Measurements from ENCODE around the gene BEX3.
"Not testable (repeated sequence)": the region's sequence is repeated elsewhere in the genome, so short reads cannot be mapped to it uniquely, and the experiment has no call there.

Gene BEX3

DNA sequence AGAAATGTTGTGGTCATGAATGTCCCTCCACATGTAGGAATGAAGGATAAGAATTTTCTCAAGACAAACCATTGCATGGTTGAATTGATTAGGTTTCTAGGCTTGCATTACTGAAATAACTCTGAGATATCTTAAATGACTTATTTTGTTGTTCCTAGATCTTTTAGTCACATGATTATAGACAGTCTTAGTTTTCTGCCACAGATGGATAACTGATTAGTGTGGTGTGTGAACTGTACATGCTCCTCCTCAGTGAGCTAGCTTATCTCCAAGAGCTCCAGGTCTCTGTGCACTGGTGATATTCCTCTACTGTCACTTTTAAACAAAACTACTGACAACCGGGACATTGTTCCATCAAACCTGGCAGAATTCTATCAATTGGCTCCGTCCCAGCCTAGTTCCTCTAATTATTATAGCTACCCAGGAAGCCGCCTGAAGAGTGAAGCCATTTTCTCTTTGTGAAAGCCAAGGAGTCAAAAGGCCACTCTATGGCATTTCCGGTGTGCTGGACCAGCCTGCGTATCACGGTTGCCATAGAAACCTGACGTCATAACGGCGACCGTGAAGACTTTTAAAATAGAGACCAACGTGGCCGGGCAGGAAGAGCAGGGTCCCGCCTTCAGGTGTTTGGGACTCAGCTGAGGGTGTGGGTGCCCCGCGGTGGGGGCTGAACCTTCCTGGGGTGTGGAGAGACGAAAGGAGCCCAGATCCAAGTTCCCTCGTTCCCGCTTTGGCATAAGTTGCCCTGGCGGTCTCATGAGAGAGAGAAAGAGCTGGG, 28.1 kb downstream of the BEX3 start:
- no peaks in the 10 kb centered on the region for H3K36me3 ChIP-seq (ENCODE audit: insufficient read depth, low read length)
- TF ChIP-seq EZH2 (IDR thresholded peaks at IDR 0.05) (no peak), FOXP2 (optimal IDR thresholded peaks at IDR 0.05; ENCODE audit: control extremely low read depth, extremely low read length, insufficient read depth) (no peak), POLR2AphosphoS5 (IDR thresholded peaks at IDR 0.05; ENCODE audit: borderline replicate concordance, low read depth, low read length) (no peak)
- no peak overlapping the region for H3K9ac ChIP-seq (ENCODE audit: insufficient read length)
- H3K27ac ChIP-seq, result no peak overlapping the region
- no peak for DNase-seq (ENCODE audit: low read depth, low spot score)
- H3K9me3 ChIP-seq (ENCODE audit: low read depth, low read length), result no peaks in the 10 kb centered on the region
- no peak overlapping the region for H3K4me3 ChIP-seq

DNA sequence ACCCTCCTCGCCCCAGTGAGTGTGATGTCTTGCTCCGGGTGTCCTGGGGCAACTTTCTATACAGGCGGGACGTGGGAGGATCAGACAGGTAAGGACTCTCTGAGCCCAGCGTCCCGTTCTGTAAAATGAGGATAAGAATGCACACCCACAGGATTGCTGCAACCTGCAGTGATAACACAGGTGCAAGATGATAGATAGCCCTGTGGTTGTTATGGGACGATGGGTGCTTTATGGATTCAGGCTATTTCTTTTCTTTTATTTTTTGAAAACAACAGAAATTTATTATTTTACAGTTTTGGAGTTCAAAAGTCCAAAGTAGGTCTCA, 28.6 kb downstream of the BEX3 start:
- DNase-seq (ENCODE audit: low read depth, low spot score), result no peak
- Histone ChIP-seq H3K4me3 (no peak overlapping the region), H3K27ac (no peak overlapping the region), H3K9me3 (ENCODE audit: low read depth, low read length) (no peaks in the 10 kb centered on the region), H3K9ac (ENCODE audit: insufficient read length) (no peak overlapping the region), H3K36me3 (ENCODE audit: insufficient read depth, low read length) (no peaks in the 10 kb centered on the region)
- TF ChIP-seq EZH2 (IDR thresholded peaks at IDR 0.05) (no peak), POLR2AphosphoS5 (IDR thresholded peaks at IDR 0.05; ENCODE audit: borderline replicate concordance, low read depth, low read length) (no peak), FOXP2 (optimal IDR thresholded peaks at IDR 0.05; ENCODE audit: control extremely low read depth, extremely low read length, insufficient read depth) (no peak)

- no peak overlapping the region for H3K27ac ChIP-seq
- H3K9ac ChIP-seq (ENCODE audit: insufficient read length), result no peak overlapping the region
- H3K4me3 ChIP-seq, result no peak overlapping the region
Observed at GRCh38 chrX:103406256-103406655, 29.9 kb downstream of the BEX3 start.

GRCh38 chrX:103407776-103408175, 31.4 kb downstream of the BEX3 start:
- DNase-seq (ENCODE audit: low read depth, low spot score), result no peak
- no peaks in the 10 kb centered on the region for H3K36me3 ChIP-seq (ENCODE audit: insufficient read depth, low read length)
- H3K9me3 ChIP-seq (ENCODE audit: low read depth, low read length), result no peaks in the 10 kb centered on the region
- no peak overlapping the region for H3K9ac ChIP-seq (ENCODE audit: insufficient read length)
- H3K27ac ChIP-seq, result no peak overlapping the region
- H3K4me3 ChIP-seq, result no peak overlapping the region
- no peak for TF ChIP-seq FOXP2 (optimal IDR thresholded peaks at IDR 0.05; ENCODE audit: control extremely low read depth, extremely low read length, insufficient read depth)
- no peak for TF ChIP-seq POLR2AphosphoS5 (IDR thresholded peaks at IDR 0.05; ENCODE audit: borderline replicate concordance, low read depth, low read length)
- TF ChIP-seq EZH2 (IDR thresholded peaks at IDR 0.05), result no peak

More at GRCh38 chrX:103406256-103406655, 29.9 kb downstream of the BEX3 start:
- Histone ChIP-seq H3K36me3 (ENCODE audit: insufficient read depth, low read length) (no peaks in the 10 kb centered on the region), H3K9me3 (ENCODE audit: low read depth, low read length) (no peaks in the 10 kb centered on the region)
- no peak for DNase-seq (ENCODE audit: low read depth, low spot score)
- TF ChIP-seq EZH2 (IDR thresholded peaks at IDR 0.05), result no peak
- no peak for TF ChIP-seq POLR2AphosphoS5 (IDR thresholded peaks at IDR 0.05; ENCODE audit: borderline replicate concordance, low read depth, low read length)
- no peak for TF ChIP-seq FOXP2 (optimal IDR thresholded peaks at IDR 0.05; ENCODE audit: control extremely low read depth, extremely low read length, insufficient read depth)

GRCh38 chrX:103411721-103412120, 35.4 kb downstream of the BEX3 start:
- not testable (repeated sequence) for DNase-seq (ENCODE audit: low read depth, low spot score); H3K9me3 ChIP-seq (ENCODE audit: low read depth, low read length); H3K4me3 ChIP-seq; H3K36me3 ChIP-seq (ENCODE audit: insufficient read depth, low read length); H3K9ac ChIP-seq (ENCODE audit: insufficient read length); H3K27ac ChIP-seq

DNA sequence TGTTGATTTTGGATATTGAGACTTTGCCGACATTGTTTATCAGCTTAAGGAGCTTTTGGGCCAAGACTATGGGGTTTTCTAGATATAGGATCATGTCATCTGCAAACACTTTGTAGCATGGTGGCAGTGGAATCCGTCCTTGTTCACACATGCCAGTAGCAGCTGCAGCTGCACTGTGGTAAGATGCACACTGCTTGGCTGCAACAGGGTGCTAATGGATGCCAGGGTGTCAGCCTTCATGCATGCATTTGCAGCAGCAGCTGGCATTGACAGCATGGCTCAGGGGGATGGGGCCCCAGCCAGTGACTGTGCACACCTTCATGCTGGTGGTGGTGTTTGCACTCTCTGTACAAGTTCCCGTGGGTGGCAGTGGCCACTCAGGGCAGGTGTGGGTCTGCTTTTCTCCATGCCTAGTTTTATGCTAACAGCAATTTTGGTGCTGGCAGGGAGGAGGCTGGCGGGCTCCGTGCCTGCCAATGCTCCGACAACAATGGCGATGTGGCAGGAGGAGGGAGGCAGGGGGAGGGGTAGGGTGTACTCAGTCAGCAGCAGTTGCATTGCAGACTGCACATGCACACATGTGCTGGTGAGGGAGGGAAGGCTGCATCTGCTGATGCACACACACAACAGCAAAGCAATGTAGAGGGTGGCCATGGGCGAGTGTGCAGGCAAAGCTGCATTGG, 37.5 kb downstream of the BEX3 start:
- TF ChIP-seq FOXP2 (optimal IDR thresholded peaks at IDR 0.05; ENCODE audit: control extremely low read depth, extremely low read length, insufficient read depth), result no peak
- no peak for TF ChIP-seq POLR2AphosphoS5 (IDR thresholded peaks at IDR 0.05; ENCODE audit: borderline replicate concordance, low read depth, low read length)
- no peak for TF ChIP-seq EZH2 (IDR thresholded peaks at IDR 0.05)
- Histone ChIP-seq H3K27ac (no peak overlapping the region), H3K4me3 (no peak overlapping the region), H3K36me3 (ENCODE audit: insufficient read depth, low read length) (no peaks in the 10 kb centered on the region), H3K9me3 (ENCODE audit: low read depth, low read length) (no peaks in the 10 kb centered on the region), H3K9ac (ENCODE audit: insufficient read length) (no peak overlapping the region)
- DNase-seq (ENCODE audit: low read depth, low spot score), result no peak

DNA sequence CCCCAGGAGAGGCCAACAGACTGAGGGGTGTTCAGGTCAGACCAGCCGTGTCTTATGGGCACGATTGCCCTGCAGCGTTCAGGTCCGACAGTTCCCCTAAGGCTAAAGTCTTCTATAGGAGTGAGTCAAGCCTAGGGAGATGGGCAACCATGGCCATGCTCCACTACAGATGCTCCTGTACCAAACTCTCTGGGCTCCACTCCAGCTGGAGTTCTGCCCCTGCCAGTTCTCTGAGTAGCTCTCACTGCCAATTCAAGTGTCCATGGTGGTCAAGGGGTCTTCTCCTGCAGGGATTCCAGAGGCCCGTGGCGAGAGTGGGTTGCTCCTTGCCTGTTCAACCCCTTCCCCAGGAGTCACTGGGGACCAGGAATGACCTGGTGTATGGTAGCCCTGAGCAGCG, 38.2 kb downstream of the BEX3 start:
- TF ChIP-seq FOXP2 (optimal IDR thresholded peaks at IDR 0.05; ENCODE audit: control extremely low read depth, extremely low read length, insufficient read depth), result no peak
- no peak for TF ChIP-seq POLR2AphosphoS5 (IDR thresholded peaks at IDR 0.05; ENCODE audit: borderline replicate concordance, low read depth, low read length)
- no peak for TF ChIP-seq EZH2 (IDR thresholded peaks at IDR 0.05)
- Histone ChIP-seq H3K9ac (ENCODE audit: insufficient read length) (no peak overlapping the region), H3K36me3 (ENCODE audit: insufficient read depth, low read length) (no peaks in the 10 kb centered on the region), H3K4me3 (no peak overlapping the region), H3K27ac (no peak overlapping the region), H3K9me3 (ENCODE audit: low read depth, low read length) (no peaks in the 10 kb centered on the region)
- DNase-seq (ENCODE audit: low read depth, low spot score), result no peak

DNA sequence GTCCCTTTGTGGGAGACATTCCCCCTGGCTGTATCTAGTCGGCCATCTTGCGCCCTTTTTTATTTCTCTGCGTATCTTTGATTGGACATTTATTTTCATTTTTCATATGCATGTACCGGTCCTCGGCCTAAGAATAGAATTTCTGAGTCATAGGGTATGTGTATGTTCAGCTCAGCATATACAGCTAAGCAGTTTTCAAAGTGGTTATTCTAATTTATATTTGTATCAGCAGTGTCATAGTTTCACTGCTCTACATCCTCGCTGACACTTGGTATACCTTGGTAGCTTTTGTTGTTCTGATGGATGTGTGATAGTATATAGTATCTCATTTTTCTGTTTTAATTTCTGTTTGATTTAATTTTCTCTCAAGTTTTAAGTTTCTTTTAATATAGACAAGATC, 38.7 kb downstream of the BEX3 start:
- no peak for TF ChIP-seq POLR2AphosphoS5 (IDR thresholded peaks at IDR 0.05; ENCODE audit: borderline replicate concordance, low read depth, low read length)
- no peak for TF ChIP-seq EZH2 (IDR thresholded peaks at IDR 0.05)
- TF ChIP-seq FOXP2 (optimal IDR thresholded peaks at IDR 0.05; ENCODE audit: control extremely low read depth, extremely low read length, insufficient read depth), result no peak

More for the DNA sequence above, 38.7 kb downstream of the BEX3 start:
- no peaks in the 10 kb centered on the region for H3K36me3 ChIP-seq (ENCODE audit: insufficient read depth, low read length)
- DNase-seq (ENCODE audit: low read depth, low spot score), result no peak
- no peak overlapping the region for H3K9ac ChIP-seq (ENCODE audit: insufficient read length)
- no peak overlapping the region for H3K4me3 ChIP-seq
- H3K9me3 ChIP-seq (ENCODE audit: low read depth, low read length), result no peaks in the 10 kb centered on the region
- H3K27ac ChIP-seq, result no peak overlapping the region

Data from SK-N-MC (cell line).